Heart right ventricle (tissue), 16 donors: ENCODE results near the gene UIMC1. TPM values are rescaled to one million over a fixed set of nuclear protein-coding genes. Genes with fewer than 3 reads are reported as not detected.
"Not testable (repeated sequence)": the region's sequence is repeated elsewhere in the genome, so short reads cannot be mapped to it uniquely, and the experiment has no call there.

ENCODE experiments used
- ATAC-seq, 8 donors: fragments of 200-7000 bp; cut with Tn5 transposase; one replicate each; pipeline ENCODE4 v1.9.1; 2020; ENCODE audit warnings: mild to moderate bottlenecking in 8 of 8, moderate library complexity in 8 of 8, moderate number of reproducible peaks in 1 of 8
- DNase-seq, 2 donors: peaks; one replicate each; pipeline ENCODE4 v3.0.0-alpha.2; 2020
- H3K27ac ChIP-seq, 10 donors: fragments of 200-600 bp; sonication (generic) in 2 of 10; one replicate each; pipeline versions ENCODE4 v1.5.0 to v1.8.0; 2020 to 2022; ENCODE audit warnings: mild to moderate bottlenecking in 3 of 10
- H3K27me3 ChIP-seq, 7 donors: fragments of 200-600 bp; one replicate each; pipeline ENCODE4 v1.8.0; 2021 to 2022; ENCODE audit warnings: mild to moderate bottlenecking in 2 of 7
- H3K36me3 ChIP-seq, 9 donors: fragments of 200-600 bp; sonication (generic) in 1 of 9; one replicate each; pipeline versions ENCODE4 v1.5.0 to v1.8.0; 2020 to 2022; ENCODE audit warnings: mild to moderate bottlenecking in 2 of 9
- H3K4me1 ChIP-seq, 9 donors: fragments of 200-600 bp; sonication (generic) in 1 of 9; one replicate each; pipeline versions ENCODE4 v1.5.0 to v1.8.0; 2020 to 2022; ENCODE audit warnings: mild to moderate bottlenecking in 4 of 9
- H3K4me3 ChIP-seq, 10 donors: fragments of 200-600 bp; sonication (generic) in 2 of 10; one replicate each; pipeline versions ENCODE4 v1.5.0 to v1.8.0; 2020 to 2022; ENCODE audit warnings: mild to moderate bottlenecking in 7 of 10, moderate library complexity in 2 of 10
- H3K9me3 ChIP-seq, 11 donors: fragments of 200-600 bp in 10 of 11; sonication (generic) in 2 of 11; one replicate each; pipeline versions ENCODE4 v1.5.0 to v1.8.0; 2013 to 2022; ENCODE audit warnings: mild to moderate bottlenecking in 2 of 11, control low read depth in 1 of 11, moderate library complexity in 1 of 11
- WGBS, 2 donors: extraction: QIAGEN DNeasy Blood & Tissue Kit; methylation state at CpG; one replicate each; pipeline ENCODE4 v1.1.7; 2013; ENCODE audit warnings: inconsistent platforms in 1 of 2; 5-methylcytosine and 5-hydroxymethylcytosine counted together
- intact Hi-C, 10 donors: fragments of 100-400 bp; cut with DNase I; formaldehyde crosslinking; loops; one replicate each; pipeline versions ENCODE4 v1.11.1 to v1.14.2; 2022
- polyA plus RNA-seq, 2 donors: library from polyadenylated mRNA; stranded (reverse); fragments of 200-250 nt; gene quantifications; one replicate each; pipeline ENCODE4 v1.2.3, GENCODE V29; 2013
- total RNA-seq, 10 donors: library from RNA; stranded (reverse); fragmentation: NEBNext Ultra II Directional in 3 of 10; extraction: Animal tissue kit (Norgen Biotek cat#: 25700) in 3 of 10; gene quantifications; one replicate each; pipeline versions ENCODE4 v1.2.1 to v1.2.4, GENCODE V29; 2021 to 2023
- TF ChIP-seq, protein P1 (sequence below), 9 donors: fragments of 200-600 bp; sonication (generic) in 2 of 9; IDR thresholded peaks; one replicate each; pipeline versions ENCODE4 v1.5.0 to v1.8.0; 2021 to 2022; ENCODE audit warnings: antibody characterized with exemption in 9 of 9, mild to moderate bottlenecking in 5 of 9, moderate library complexity in 1 of 9
- donor health status: Arrhythmogenic right ventricular cardiomyopathy.
- donor health status: ischemic (EF 13 %, LVEDD 7.1; RV severe dilation, severe dysfunction).
- donor health status: healthy with polysubstance abuse.
- donor health status: DM: no; HTN: yes; CAD: no.
- donor health status: DM: no; HTN: no; CAD: no.
- donor health status: ischemic (EF 25% LVEDD 6.9; RV normal size, moderate dysfunction).
- donor health status: ischemic (EF 25% LVEDD 5.7; RV mildly dilated, moderate dysfunction).
- donor health status: healthy.
- donor health status: DM: yes; HTN: yes; CAD: no.
- donor health status: Ischemic cardiomyopathy.
- donor health status: ischemic (EF 35%, LVEDD 5.7; RV mildly dilated, moderate dysfunction).
- donor health status: nonischemic (EF 11% LVEDD 7.7; RV severe dilation, severe dysfunction).
- donor health status: DM: yes; HTN: yes; CAD: no.
- donor health status: PGD.
- donor health status: ischemic (EF 29% LVEDD 5.4; RV normal size, mild dysfunction).
- donor health status: nonischemic (EF 23%, LVEDD 6.1; RV moderate dilation, normal function).

Gene UIMC1
- total and polyA plus RNA-seq, 12 donors = 24.0 to 45.5 (median 35.3) TPM

DNA sequence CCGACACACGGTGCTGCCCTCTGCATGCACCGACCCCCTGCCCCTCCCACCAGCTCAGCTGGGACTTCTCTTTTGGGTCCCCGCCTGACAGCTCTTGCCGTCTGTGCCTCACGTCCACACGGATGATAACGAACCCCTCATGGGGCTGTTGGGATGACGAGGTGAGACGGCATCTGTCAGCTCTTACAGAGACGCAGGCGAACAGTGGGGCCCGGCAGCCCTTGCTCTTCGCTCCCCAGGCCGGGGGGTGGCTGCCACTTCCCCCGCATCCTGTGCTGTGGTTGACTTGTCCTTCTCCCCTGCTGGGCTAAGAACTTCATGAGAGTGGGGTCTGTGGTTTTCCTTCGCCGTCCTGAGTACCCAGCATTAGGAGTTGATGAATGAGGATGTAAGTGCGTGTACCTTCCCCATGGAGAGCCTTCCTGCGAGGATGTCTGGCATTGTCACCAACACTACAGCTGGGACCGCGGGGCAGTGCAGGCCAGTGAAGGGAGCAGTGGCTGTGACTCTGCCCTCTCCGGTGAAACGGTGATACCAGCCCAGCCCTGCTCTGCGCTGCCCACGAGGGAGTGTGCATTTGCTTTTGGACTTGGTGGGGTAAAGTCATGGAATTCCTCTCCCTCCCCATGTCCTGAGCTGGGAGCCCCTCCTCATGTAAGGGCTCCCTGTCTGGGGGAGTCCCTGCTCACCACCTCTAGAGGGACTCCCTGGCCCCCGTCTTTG, 130.6 kb downstream of the UIMC1 start:
- H3K9me3 ChIP-seq = no peaks in the 10 kb centered on the region
- peaks cover 0 to 57% (median 40%) of the 10 kb centered on the region in 7 donors for H3K27me3 ChIP-seq
- TF ChIP-seq, protein P1, sequence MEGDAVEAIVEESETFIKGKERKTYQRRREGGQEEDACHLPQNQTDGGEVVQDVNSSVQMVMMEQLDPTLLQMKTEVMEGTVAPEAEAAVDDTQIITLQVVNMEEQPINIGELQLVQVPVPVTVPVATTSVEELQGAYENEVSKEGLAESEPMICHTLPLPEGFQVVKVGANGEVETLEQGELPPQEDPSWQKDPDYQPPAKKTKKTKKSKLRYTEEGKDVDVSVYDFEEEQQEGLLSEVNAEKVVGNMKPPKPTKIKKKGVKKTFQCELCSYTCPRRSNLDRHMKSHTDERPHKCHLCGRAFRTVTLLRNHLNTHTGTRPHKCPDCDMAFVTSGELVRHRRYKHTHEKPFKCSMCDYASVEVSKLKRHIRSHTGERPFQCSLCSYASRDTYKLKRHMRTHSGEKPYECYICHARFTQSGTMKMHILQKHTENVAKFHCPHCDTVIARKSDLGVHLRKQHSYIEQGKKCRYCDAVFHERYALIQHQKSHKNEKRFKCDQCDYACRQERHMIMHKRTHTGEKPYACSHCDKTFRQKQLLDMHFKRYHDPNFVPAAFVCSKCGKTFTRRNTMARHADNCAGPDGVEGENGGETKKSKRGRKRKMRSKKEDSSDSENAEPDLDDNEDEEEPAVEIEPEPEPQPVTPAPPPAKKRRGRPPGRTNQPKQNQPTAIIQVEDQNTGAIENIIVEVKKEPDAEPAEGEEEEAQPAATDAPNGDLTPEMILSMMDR (IDR thresholded peaks at IDR 0.05) = no peak
- no peak overlapping the region for H3K4me3 ChIP-seq
- H3K36me3 ChIP-seq = peaks cover 0 to 12% (median 0%) of the 10 kb centered on the region in 9 donors
- intact Hi-C loops = no loop called here
- ATAC-seq = no peak
- H3K4me1 ChIP-seq = peaks cover 0 to 7% (median 0%) of the 10 kb centered on the region in 9 donors
- no peak for DNase-seq
- H3K27ac ChIP-seq = no peak overlapping the region
- 23 to 24% methylated on average over 27 of the region's 27 CpGs for WGBS, 2 donors

DNA sequence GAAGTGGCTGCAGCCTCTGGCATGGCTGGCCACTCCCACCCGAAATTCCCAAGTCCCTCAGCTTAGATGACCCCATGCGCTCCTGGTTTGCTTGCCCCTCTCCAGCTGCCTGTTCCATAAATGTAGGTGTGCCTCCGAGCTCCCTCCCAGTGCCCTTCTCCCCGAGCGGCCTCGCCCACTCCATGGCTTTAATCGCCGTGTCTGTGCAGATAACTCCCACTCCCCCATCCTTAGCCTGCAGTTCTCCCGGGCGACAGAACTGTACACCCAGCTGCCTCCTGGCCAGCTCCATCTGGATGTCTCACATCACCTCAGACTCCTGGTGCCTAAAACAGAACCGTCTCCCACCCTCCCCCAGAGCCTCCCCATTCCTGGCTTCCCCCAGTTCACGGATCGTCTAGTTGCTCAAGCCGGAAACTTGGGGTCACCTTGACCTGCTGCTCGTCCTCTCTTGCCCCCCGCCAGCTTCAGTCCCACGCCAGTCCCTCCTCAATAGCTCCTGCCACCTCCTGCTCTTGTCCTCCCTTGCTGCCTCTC, 131.5 kb downstream of the UIMC1 start:
- H3K36me3 ChIP-seq = peaks cover 0 to 3% (median 0%) of the 10 kb centered on the region in 9 donors
- no peak for ATAC-seq
- intact Hi-C loops = no loop called here
- WGBS, 2 donors = 39 to 42% methylated on average over 17 of the region's 17 CpGs
- H3K27ac ChIP-seq = no peak overlapping the region
- DNase-seq = no peak
- no peak overlapping the region for H3K4me3 ChIP-seq
- peaks cover 0 to 61% (median 44%) of the 10 kb centered on the region in 7 donors for H3K27me3 ChIP-seq
- peaks cover 0 to 7% (median 0%) of the 10 kb centered on the region in 9 donors for H3K4me1 ChIP-seq
- TF ChIP-seq, protein P1 (IDR thresholded peaks at IDR 0.05) = no peak
- H3K9me3 ChIP-seq = no peaks in the 10 kb centered on the region

GRCh38 chr5:176874198-176874780, 132.3 kb downstream of the UIMC1 start:
- intact Hi-C loops = no loop called here
- DNase-seq (no peak), ATAC-seq (no peak)
- Histone ChIP-seq H3K36me3 (no peaks in the 10 kb centered on the region), H3K9me3 (no peaks in the 10 kb centered on the region), H3K27ac (no peak overlapping the region), H3K4me3 (no peak overlapping the region), H3K27me3 (peaks cover 0 to 63% (median 46%) of the 10 kb centered on the region in 7 donors), H3K4me1 (peaks cover 0 to 7% (median 0%) of the 10 kb centered on the region in 9 donors)
- TF ChIP-seq, protein P1 (IDR thresholded peaks at IDR 0.05) = no peak
- 77% methylated on average over 20 of the region's 20 CpGs for WGBS, 2 donors

- TF ChIP-seq, protein P1 (IDR thresholded peaks at IDR 0.05) = no peak
- no peak overlapping the region for H3K27ac ChIP-seq
- no peaks in the 10 kb centered on the region for H3K9me3 ChIP-seq
- ATAC-seq = no peak
- WGBS, 2 donors = 54 to 55% methylated on average over 16 of the region's 16 CpGs
- DNase-seq = no peak
- intact Hi-C loops = no loop called here
- H3K4me1 ChIP-seq = peaks cover 0 to 7% (median 0%) of the 10 kb centered on the region in 9 donors
- no peaks in the 10 kb centered on the region for H3K36me3 ChIP-seq
- H3K4me3 ChIP-seq = no peak overlapping the region
- peaks cover 0 to 69% (median 48%) of the 10 kb centered on the region in 7 donors for H3K27me3 ChIP-seq
These were observed 132.9 kb downstream of the UIMC1 start for GRCh38 chr5:176873541-176874172.

- ATAC-seq, H3K4me3 ChIP-seq, H3K36me3 ChIP-seq, H3K27ac ChIP-seq, intact Hi-C loops, H3K4me1 ChIP-seq, DNase-seq, H3K9me3 ChIP-seq: not testable (repeated sequence)
- 72 to 80% methylated on average over 2 of the region's 2 CpGs for WGBS, 2 donors
- H3K27me3 ChIP-seq = peaks cover 0 to 69% (median 48%) of the 10 kb centered on the region in 7 donors
These were observed 133.6 kb downstream of the UIMC1 start for GRCh38 chr5:176873011-176873410.

GRCh38 chr5:176872586-176872985, 134.0 kb downstream of the UIMC1 start:
- ATAC-seq, intact Hi-C loops, H3K4me1 ChIP-seq, H3K9me3 ChIP-seq, H3K4me3 ChIP-seq, H3K27ac ChIP-seq, DNase-seq, H3K36me3 ChIP-seq: not testable (repeated sequence)
- 81 to 87% methylated on average over 2 of the region's 2 CpGs for WGBS, 2 donors
- H3K27me3 ChIP-seq = peaks cover 0 to 69% (median 48%) of the 10 kb centered on the region in 7 donors

DNA sequence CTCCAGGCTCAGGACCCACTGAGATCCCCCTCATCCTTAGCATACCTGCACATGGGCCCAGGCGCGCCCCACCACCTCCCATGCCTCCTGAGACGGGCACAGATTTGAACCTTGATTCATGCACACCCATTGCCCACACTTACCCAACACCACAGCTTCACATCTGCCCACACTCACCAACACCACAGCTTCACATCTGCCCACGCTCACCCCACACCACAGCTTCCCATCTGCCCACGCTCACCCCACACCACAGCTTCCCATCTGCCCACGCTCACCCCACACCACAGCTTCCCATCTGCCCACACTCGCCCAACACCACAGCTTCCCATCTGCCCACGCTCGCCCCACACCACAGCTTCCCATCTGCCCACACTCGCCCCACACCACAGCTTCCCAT, 135.9 kb downstream of the UIMC1 start:
- WGBS, 2 donors = 82 to 90% methylated on average over 10 of the region's 10 CpGs

More for the DNA sequence above, 135.9 kb downstream of the UIMC1 start:
- H3K4me1 ChIP-seq, H3K27ac ChIP-seq, H3K36me3 ChIP-seq, DNase-seq, H3K4me3 ChIP-seq, ATAC-seq, H3K9me3 ChIP-seq, intact Hi-C loops: not testable (repeated sequence)
- peaks cover 0 to 69% (median 48%) of the 10 kb centered on the region in 7 donors for H3K27me3 ChIP-seq
